Pancreas (tissue), 10 donors: Measurements from ENCODE around the gene STAC3. TPM values are rescaled to one million over a fixed set of nuclear protein-coding genes. Genes with fewer than 3 reads are reported as not detected.
A peak's percentile ranks its signal among the peaks of the same experiment; 100 is the strongest.
"Not testable (repeated sequence)": the region's sequence is repeated elsewhere in the genome, so short reads cannot be mapped to it uniquely, and the experiment has no call there.

Source experiments
- ATAC-seq, 4 donors: fragments of 200-7000 bp; cut with Tn5 transposase; one replicate each; pipeline versions ENCODE4 v1.8.0 to v1.9.1; 2020; ENCODE audit warnings: mild to moderate bottlenecking in 4 of 4, moderate library complexity in 4 of 4
- DNase-seq, 6 donors: peaks; one replicate each; pipeline ENCODE4 v3.0.0-alpha.2; 2020
- FAIRE-seq: peaks from 2 replicates; lab custom pipeline; 2012; peaks lifted over from hg19 to GRCh38; lab: Jason Lieb, UNC
- H3K27ac ChIP-seq, 4 donors: fragments of 200-600 bp; sonication (generic); 1 replicate in 3 of 4; 2 replicates in 1 of 4; pipeline versions ENCODE4 v1.5.0 to v1.8.0; 2020
- H3K27me3 ChIP-seq, 4 donors: fragments of 200-600 bp; one replicate each; pipeline ENCODE4 v1.8.0; 2021
- H3K36me3 ChIP-seq, 3 donors: fragments of 200-600 bp; sonication (generic) in 1 of 3; one replicate each; pipeline versions ENCODE4 v1.5.0 to v1.8.0; 2020 to 2021
- H3K4me1 ChIP-seq, 3 donors: fragments of 200-600 bp; one replicate each; pipeline ENCODE4 v1.8.0; 2021
- H3K4me3 ChIP-seq, 4 donors: fragments of 200-600 bp; sonication (generic) in 2 of 4; one replicate each; pipeline versions ENCODE4 v1.5.0 to v1.8.0; 2020 to 2021
- H3K9me3 ChIP-seq, 4 donors: fragments of 200-600 bp; one replicate each; pipeline ENCODE4 v1.8.0; 2021
- WGBS, 2 donors: extraction: QIAGEN DNeasy Blood & Tissue Kit; methylation state at CpG; one replicate each; pipeline ENCODE4 v1.1.7; 2013; 5-methylcytosine and 5-hydroxymethylcytosine counted together
- intact Hi-C, 3 donors: fragments of 100-400 bp; cut with DNase I; formaldehyde crosslinking; loops; one replicate each; pipeline versions ENCODE4 v1.11.1 to v1.14.2; 2022
- polyA plus RNA-seq, 2 donors: library from polyadenylated mRNA; stranded (reverse); fragments of 200-250 nt; gene quantifications; one replicate each; pipeline ENCODE4 v1.2.3, GENCODE V29; 2013
- total RNA-seq, 6 donors: library from RNA; stranded (reverse); fragmentation: NEBNext Ultra II Directional in 4 of 6; extraction: Animal tissue kit (Norgen Biotek cat#: 25700) in 4 of 6; gene quantifications; one replicate each; pipeline versions ENCODE4 v1.2.1 to v1.2.4, GENCODE V29; 2021 to 2023
- TF ChIP-seq, protein P1 (sequence below), 4 donors: fragments of 200-600 bp; sonication (generic) in 3 of 4; IDR thresholded peaks; one replicate each; pipeline versions ENCODE4 v1.5.0 to v1.8.0; 2021; ENCODE audit warnings: antibody characterized with exemption in 4 of 4
- donor health status: healthy with polysubstance abuse.
- donor health status: DM: no; HTN: no; CAD: no; lungs with moderate emphysema.
- donor health status: DM: no; HTN: no; CAD: no.
- donor health status: control.
- donor health status: control.
- donor health status: Bipolar disorder and iron deficiency.
- donor health status: DM: yes; HTN: yes; CAD: no.
- donor health status: DM: no; HTN: no; CAD: no.
- donor health status: DM: no; HTN: no; CAD: no.
- donor health status: DM: yes; HTN: yes; CAD: no.

Gene STAC3
- total RNA-seq (1 to 10 TPM in 2 of 6 donors, under 1 TPM in 4; 0.46 to 2.1 (median 0.76) TPM), polyA plus RNA-seq (1 to 10 TPM; 2.5 to 3.0 TPM)

DNA sequence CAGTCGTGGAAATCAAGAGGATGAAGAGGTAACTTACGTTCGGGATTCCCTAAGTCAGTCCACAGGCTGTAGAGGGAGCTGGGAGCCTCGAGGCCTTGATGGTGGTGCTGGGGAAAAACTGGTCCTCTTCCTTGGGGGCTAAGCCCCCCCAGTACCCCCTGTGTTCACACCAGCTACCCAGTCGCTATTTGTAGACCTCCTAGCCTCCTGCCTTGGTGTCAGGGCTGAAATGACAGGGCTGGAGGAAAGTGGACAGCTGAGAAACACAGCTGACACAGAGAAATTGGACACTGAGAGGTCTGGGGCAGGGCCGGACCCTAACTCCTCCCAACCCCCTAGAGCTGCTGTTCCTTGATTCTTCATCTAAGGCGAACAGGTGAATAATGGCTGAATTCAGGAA, at the start of gene STAC3:
TSS of gene STAC3 (minus strand) at position 232 of the 400 bp plus-strand sequence. CDS start 1,551 bp downstream, outside the sequence.
- FAIRE-seq, result no peak
- 61 to 70% methylated on average over 7 of the region's 7 CpGs for WGBS, 2 donors
- peak in 1 of 6 donors; percentile 30 for DNase-seq
- Histone ChIP-seq H3K4me3 (no peak within 1 kb of the TSS), H3K9me3 (no peaks in the 10 kb centered on the region), H3K27me3 (no peaks in the 10 kb centered on the region), H3K27ac (no peak within 1 kb of the TSS), H3K4me1 (no peaks in the 10 kb centered on the region), H3K36me3 (peaks cover 0 to under 1% (median 0%) of the 10 kb centered on the region in 3 donors)
- TF ChIP-seq, protein P1, sequence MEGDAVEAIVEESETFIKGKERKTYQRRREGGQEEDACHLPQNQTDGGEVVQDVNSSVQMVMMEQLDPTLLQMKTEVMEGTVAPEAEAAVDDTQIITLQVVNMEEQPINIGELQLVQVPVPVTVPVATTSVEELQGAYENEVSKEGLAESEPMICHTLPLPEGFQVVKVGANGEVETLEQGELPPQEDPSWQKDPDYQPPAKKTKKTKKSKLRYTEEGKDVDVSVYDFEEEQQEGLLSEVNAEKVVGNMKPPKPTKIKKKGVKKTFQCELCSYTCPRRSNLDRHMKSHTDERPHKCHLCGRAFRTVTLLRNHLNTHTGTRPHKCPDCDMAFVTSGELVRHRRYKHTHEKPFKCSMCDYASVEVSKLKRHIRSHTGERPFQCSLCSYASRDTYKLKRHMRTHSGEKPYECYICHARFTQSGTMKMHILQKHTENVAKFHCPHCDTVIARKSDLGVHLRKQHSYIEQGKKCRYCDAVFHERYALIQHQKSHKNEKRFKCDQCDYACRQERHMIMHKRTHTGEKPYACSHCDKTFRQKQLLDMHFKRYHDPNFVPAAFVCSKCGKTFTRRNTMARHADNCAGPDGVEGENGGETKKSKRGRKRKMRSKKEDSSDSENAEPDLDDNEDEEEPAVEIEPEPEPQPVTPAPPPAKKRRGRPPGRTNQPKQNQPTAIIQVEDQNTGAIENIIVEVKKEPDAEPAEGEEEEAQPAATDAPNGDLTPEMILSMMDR (IDR thresholded peaks at IDR 0.05), result no peak
- intact Hi-C loops, result no loop called here
- no peak for ATAC-seq

DNA sequence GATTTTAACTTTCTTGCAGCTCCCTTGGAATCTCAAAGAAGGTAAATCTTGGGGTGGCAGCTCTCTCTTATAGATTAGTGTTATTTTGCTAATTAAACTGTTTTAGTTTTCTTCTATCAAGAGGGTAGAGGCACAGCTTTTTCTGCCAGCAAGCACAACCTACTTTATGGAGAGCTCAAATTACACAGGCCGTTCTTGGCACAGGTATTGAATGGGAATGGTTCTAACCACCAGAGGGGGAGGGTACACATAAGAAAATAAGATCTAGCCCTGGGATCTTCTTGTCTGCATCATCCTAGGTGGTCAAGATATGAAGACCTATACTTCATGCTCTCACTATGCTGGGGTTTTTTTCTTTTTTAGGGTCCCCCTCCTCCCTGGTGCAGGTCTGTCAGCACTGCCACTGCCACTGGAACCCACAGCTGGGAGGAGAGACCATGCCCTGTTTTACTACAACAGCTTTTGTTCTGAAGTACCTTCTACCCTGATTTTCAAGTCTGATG, 48.6 kb upstream of the STAC3 start:
- no peaks in the 10 kb centered on the region for H3K9me3 ChIP-seq
- ATAC-seq, result no peak
- 57 to 60% methylated on average over 1 of the region's 1 CpG for WGBS, 2 donors
- FAIRE-seq, result no peak
- no peak for DNase-seq
- intact Hi-C loops, result loop anchor here in 1 of 3 donors (10.0 kb wide), 1 partner anchor 155 kb away; the partner anchor contains the start of genes GLI1 and INHBE
- no peaks in the 10 kb centered on the region for H3K4me1 ChIP-seq
- H3K27me3 ChIP-seq, result no peaks in the 10 kb centered on the region
- no peak overlapping the region for H3K27ac ChIP-seq
- no peak overlapping the region for H3K4me3 ChIP-seq
- H3K36me3 ChIP-seq, result peaks cover 0 to 35% (median 0%) of the 10 kb centered on the region in 3 donors
- TF ChIP-seq, protein P1 (IDR thresholded peaks at IDR 0.05), result no peak

DNA sequence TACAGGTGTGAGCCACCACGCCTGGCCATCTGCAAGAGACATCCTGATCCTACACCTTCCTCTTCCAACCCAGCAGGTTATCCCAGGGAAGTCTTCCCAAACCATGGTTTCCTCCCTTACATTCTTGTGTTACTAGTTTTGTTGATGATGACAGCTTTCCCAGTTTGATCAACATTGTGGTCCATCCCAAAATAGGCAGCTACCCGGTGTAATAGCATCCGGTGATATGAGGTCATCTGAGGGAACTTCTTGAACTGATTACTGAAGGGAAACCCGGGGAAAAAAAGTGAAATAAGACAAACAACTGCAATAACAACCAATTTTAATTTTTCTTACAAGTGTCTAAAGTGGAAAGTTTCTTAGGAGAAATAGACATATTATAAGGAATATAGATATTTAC, 45.3 kb upstream of the STAC3 start:
- intact Hi-C loops, result no loop called here
- H3K36me3 ChIP-seq, result peaks cover 0 to 25% (median under 1%) of the 10 kb centered on the region in 3 donors
- WGBS, 2 donors, result 97 to 98% methylated on average over 4 of the region's 4 CpGs
- FAIRE-seq, result no peak
- H3K27ac ChIP-seq, result no peak overlapping the region
- no peaks in the 10 kb centered on the region for H3K9me3 ChIP-seq
- ATAC-seq, result no peak
- H3K27me3 ChIP-seq, result no peaks in the 10 kb centered on the region
- DNase-seq, result no peak
- TF ChIP-seq, protein P1 (IDR thresholded peaks at IDR 0.05), result no peak
- H3K4me3 ChIP-seq, result no peak overlapping the region
- H3K4me1 ChIP-seq, result no peaks in the 10 kb centered on the region

DNA sequence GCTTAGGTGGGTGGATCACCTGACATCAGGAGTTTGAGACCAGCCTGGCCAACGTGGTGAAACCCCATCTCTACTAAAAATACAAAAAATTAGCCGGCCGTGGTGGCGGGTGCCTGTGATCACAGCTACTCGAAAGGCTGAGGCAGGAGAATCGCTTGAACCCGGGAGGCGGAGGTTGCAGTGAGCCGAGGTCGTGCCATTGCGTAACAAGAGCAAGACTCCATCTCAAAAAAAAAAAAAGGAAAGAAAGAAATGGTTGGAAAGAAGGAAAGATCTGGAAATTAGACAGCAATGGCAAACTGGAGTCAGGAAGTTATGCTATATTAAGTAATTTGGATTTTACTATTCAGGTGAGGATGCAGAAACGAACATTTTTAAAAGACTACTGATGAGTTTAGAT, 31.1 kb upstream of the STAC3 start:
- H3K4me1 ChIP-seq, FAIRE-seq, intact Hi-C loops, H3K27me3 ChIP-seq, H3K4me3 ChIP-seq, ATAC-seq, H3K9me3 ChIP-seq, DNase-seq, H3K27ac ChIP-seq: not testable (repeated sequence)
- peaks cover 0 to 32% (median 0%) of the 10 kb centered on the region in 3 donors for H3K36me3 ChIP-seq
- WGBS, 2 donors, result 92 to 93% methylated on average over 12 of the region's 12 CpGs

DNA sequence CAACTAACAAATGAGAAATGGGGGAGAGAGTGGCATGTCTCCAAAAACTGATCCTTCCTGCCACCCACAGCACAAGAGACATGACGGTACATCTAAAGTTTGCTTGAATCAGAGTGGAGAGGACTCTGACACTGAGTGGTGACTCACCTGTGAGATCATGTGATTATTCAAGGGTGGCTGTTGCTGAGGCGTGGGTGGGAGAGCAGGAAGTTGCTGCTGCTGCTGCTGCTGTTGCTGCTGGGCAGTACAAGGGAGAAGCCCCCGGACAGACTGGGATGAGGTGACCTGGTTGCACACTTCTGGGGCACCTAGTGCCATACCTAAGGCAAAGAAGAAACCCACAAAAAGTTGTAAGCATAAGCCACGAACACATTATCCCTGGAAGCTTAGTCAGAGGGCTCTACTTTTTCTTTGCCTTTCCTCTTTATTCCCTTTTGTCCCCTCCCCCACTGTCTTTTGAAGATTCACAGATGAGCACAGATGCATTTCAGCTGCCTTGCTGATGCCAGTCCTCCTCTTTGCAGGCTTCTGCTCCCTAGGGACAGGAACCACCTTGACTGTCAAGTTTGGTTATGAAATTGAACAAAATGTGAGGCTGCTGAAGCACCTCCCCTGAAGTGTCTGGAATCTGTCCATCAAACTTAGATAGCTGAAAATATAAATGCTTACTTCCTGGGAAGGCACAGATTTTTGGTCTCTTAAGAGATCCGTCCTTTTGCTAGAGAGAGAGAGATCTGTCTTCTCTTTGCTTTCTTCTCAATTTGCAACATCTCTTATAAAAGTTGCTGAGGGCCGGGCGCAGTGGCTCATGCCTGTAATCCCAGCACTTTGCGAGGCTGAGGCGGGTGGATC, 29.4 kb upstream of the STAC3 start:
- no peak for FAIRE-seq
- no peaks in the 10 kb centered on the region for H3K27me3 ChIP-seq
- peak overlapping the region in 2 of 4 donors; percentile 48 to 61 for H3K27ac ChIP-seq
- ATAC-seq, result peak; percentile 63 to 96 (median 90)
- peak in 3 of 6 donors; percentile 11 to 48 (median 27) for DNase-seq
- no peak overlapping the region for H3K4me3 ChIP-seq
- TF ChIP-seq, protein P1 (IDR thresholded peaks at IDR 0.05), result no peak
- H3K4me1 ChIP-seq, result peaks cover 0 to 3% (median 0%) of the 10 kb centered on the region in 3 donors
- intact Hi-C loops, result no loop called here
- peaks cover 0 to 32% (median 0%) of the 10 kb centered on the region in 3 donors for H3K36me3 ChIP-seq
- no peaks in the 10 kb centered on the region for H3K9me3 ChIP-seq
- WGBS, 2 donors, result 78 to 84% methylated on average over 9 of the region's 9 CpGs
